Neuron (in vitro differentiated cells): ENCODE data around the gene MPLKIP.
"Not testable (repeated sequence)": the region's sequence is repeated elsewhere in the genome, so short reads cannot be mapped to it uniquely, and the experiment has no call there.

Experiments
- H2AFZ ChIP-seq: one replicate; pipeline ENCODE4 v1.6.1; 2013; ENCODE audit warnings: low read depth, mild to moderate bottlenecking, inconsistent platforms, low read length, moderate library complexity
- H3K27me3 ChIP-seq: one replicate; pipeline ENCODE4 v1.6.1; 2013; ENCODE audit warnings: low read length; ENCODE audit not compliant: insufficient read depth
- H3K36me3 ChIP-seq: one replicate; pipeline ENCODE4 v1.6.1; 2013; ENCODE audit warnings: low read length; ENCODE audit not compliant: insufficient read depth
- H3K4me1 ChIP-seq: one replicate; pipeline ENCODE4 v1.6.1; 2013; ENCODE audit warnings: low read length; ENCODE audit not compliant: insufficient read depth
- H3K4me3 ChIP-seq: 2 replicates; pipeline ENCODE4 v1.5.1; 2013; ENCODE audit warnings: mild to moderate bottlenecking, low read length, moderate library complexity
- H3K9me3 ChIP-seq: one replicate; pipeline ENCODE4 v1.6.1; 2013; ENCODE audit warnings: low read length

The MPLKIP gene

DNA sequence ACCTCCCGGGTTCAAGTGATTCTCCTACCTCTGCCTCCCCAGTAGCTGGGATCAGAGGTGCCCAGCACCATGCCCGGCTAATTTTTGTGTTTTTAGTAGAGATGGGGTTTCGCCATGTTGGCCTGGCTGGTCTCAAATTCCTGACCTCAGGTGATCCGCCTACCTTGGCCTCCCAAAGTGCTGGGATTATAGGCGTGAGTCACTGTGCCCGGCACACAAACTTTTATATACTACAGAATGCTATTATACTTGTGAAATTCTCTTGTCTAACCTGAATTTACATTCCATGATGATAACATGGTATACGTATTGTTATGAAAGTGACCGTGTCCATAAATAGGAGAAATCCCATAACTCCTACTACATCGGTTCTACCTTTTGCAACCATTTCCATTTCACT is 17.2 kb downstream of the MPLKIP start:
- not testable (repeated sequence) for H3K9me3 ChIP-seq, H3K4me3 ChIP-seq, H3K36me3 ChIP-seq, H2AFZ ChIP-seq, H3K4me1 ChIP-seq, H3K27me3 ChIP-seq

DNA sequence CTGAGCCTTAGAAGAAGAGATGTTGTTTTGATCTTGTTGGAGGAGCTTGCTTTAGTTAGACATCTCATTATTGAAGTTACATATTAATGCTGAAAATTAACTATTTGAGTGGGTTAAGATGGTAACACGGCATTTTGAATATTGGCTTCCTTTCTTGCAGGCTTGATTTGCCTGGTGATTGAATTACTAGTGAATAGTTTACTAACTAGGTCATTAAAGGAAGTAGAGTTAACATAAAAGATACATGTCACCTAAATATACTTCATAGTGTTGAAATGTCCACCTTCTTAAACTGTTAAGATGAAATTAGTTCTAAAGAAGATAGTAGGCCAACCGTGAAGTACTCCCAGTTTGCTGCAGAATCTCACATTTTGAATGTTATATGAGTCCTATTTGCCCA is 18.5 kb downstream of the MPLKIP start:
- no peak overlapping the region for H3K4me3 ChIP-seq
- no peaks in the 10 kb centered on the region for H3K9me3 ChIP-seq
- H3K27me3 ChIP-seq = no peaks in the 10 kb centered on the region
- H2AFZ ChIP-seq = no peak overlapping the region
- H3K4me1 ChIP-seq = no peaks in the 10 kb centered on the region
- H3K36me3 ChIP-seq = no peaks in the 10 kb centered on the region

DNA sequence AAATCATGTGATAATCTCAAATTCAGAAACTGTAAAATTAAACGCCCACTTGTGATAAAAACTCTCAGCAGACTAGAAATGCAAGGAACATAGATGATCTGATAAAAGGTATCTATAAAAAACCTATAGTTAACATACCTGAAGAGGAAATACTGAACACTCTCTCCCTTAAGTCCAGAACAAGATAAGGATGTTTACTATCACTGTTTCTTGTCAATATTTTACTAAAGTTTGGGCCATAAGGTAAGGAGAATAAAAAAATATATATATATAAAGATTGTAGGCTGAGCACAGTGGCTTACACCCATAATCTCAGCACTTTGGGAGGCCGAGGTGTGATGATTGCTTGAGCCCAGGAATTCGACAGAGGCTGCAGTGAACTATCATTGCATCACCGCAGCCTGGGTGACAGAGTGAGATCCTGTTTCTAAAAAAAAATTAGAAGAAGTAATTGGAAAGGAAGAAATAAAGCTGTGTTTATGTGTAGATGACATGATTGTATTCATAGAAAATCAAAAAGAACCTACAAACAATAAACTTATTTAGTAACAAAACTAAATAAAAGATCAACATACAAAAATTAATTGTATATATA is 28.4 kb downstream of the MPLKIP start:
- H3K36me3 ChIP-seq = peaks cover 2% of the 10 kb centered on the region
- H3K4me1 ChIP-seq = no peaks in the 10 kb centered on the region
- no peaks in the 10 kb centered on the region for H3K27me3 ChIP-seq
- no peak overlapping the region for H3K4me3 ChIP-seq
- no peak overlapping the region for H2AFZ ChIP-seq
- H3K9me3 ChIP-seq = no peaks in the 10 kb centered on the region

DNA sequence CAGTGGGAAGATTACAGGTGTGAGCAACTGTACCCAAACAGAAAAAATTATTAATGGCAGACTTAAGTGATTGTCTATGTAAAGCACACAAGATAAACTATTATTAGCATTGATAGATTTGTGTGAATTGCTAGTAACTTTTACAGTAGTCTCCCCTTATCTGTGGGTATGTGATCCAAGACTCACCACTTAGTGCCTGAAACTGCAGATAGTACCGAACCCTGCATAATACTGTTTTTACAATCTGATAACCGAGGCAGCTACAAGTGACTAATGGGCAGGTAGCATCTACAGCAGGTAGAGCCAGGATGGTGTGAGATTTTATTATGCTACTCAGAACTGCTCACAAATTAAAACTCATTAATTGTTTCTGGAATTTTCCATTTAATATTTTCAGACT is 31.5 kb downstream of the MPLKIP start:
- Histone ChIP-seq H3K27me3 (no peaks in the 10 kb centered on the region), H3K9me3 (no peaks in the 10 kb centered on the region), H2AFZ (no peak overlapping the region), H3K4me3 (no peak overlapping the region), H3K36me3 (peaks cover 2% of the 10 kb centered on the region), H3K4me1 (no peaks in the 10 kb centered on the region)

DNA sequence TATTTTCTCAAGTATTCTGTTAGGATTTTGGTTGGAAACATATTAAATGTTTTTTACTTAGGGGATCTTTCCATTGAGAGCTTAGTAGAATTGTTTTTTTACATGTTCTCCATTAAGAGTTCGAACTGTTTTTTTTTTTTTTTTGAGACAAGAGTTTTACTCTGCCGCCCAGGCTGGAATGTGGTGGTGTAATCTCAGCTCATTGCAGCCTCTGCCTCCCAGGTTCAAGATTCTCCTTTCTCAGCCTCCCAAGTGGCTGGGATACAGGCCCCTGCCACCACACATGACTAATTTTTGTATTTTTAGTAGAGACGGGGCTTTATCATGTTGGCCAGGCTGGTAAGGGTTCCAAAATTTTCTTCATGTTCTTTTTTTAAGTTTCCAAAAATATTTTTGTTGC is 33.2 kb downstream of the MPLKIP start:
- Histone ChIP-seq H3K4me1 (no peaks in the 10 kb centered on the region), H3K36me3 (peaks cover 8% of the 10 kb centered on the region), H3K9me3 (no peaks in the 10 kb centered on the region), H3K4me3 (no peak overlapping the region), H2AFZ (no peak overlapping the region), H3K27me3 (no peaks in the 10 kb centered on the region)

DNA sequence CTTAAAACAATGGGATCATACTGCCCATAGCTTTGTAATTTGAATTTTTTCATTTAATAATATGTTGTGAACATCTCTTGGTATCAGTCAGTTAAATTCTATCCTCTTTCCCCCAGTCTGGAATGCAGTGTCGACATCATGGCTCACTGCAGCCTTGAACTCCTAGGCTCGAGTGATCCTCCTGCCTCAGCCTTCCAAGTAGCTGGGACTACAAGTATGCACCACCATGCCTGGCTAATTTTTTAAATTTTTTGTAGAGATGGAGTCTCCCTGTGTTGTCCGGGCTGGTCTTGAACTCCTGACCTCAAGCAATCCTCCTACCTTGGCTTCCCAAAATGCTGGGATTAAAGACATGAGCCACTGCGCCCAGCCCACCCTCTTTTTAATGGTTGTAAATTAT is 34.6 kb downstream of the MPLKIP start:
- H3K27me3 ChIP-seq = no peaks in the 10 kb centered on the region
- H3K9me3 ChIP-seq = no peaks in the 10 kb centered on the region
- no peaks in the 10 kb centered on the region for H3K4me1 ChIP-seq
- no peak overlapping the region for H2AFZ ChIP-seq
- H3K4me3 ChIP-seq = no peak overlapping the region
- H3K36me3 ChIP-seq = peaks cover 21% of the 10 kb centered on the region

DNA sequence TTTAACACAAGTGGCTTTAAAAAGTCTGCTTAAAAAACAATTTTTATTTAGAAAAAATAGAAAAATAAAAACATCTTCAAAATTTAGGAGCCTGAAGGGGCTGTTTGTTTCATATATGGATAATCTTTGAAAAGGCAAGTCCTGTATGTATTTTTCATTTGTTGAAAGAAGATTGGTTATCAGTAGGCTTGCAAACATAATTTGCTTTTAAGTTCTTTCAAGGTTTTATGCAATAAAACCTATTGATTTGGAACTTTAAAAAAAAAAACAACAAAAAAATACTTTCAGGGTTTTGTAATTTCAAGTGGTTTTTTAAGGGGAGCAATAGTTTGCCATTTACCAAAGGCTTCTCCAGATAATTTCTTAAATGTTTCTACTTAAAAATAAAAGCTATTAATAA is 35.6 kb downstream of the MPLKIP start:
- H3K4me3 ChIP-seq = no peak overlapping the region
- H2AFZ ChIP-seq = no peak overlapping the region
- H3K4me1 ChIP-seq = no peaks in the 10 kb centered on the region
- no peaks in the 10 kb centered on the region for H3K27me3 ChIP-seq
- no peaks in the 10 kb centered on the region for H3K9me3 ChIP-seq
- peaks cover 29% of the 10 kb centered on the region for H3K36me3 ChIP-seq

DNA sequence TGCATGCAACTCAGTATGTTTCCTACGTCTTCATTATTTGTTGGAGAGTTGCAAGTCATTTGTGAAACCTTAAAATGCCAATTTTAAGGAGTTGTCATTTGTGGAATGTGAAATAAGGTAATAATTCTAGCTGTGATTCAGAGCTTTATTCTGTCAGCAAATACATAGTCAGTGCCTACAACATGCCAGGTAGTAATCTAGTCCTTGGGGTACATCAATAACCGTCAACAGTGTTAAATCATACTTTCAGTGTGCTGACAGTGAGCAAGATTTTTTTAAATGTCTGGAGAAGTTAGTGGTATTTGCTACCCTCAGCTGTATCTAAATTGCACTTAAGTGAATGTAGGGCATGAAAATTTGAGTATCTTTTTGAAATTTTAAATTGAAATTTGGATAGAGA is 36.7 kb downstream of the MPLKIP start:
- Histone ChIP-seq H3K4me3 (no peak overlapping the region), H2AFZ (no peak overlapping the region), H3K4me1 (no peaks in the 10 kb centered on the region), H3K27me3 (no peaks in the 10 kb centered on the region), H3K36me3 (peaks cover 38% of the 10 kb centered on the region), H3K9me3 (no peaks in the 10 kb centered on the region)

DNA sequence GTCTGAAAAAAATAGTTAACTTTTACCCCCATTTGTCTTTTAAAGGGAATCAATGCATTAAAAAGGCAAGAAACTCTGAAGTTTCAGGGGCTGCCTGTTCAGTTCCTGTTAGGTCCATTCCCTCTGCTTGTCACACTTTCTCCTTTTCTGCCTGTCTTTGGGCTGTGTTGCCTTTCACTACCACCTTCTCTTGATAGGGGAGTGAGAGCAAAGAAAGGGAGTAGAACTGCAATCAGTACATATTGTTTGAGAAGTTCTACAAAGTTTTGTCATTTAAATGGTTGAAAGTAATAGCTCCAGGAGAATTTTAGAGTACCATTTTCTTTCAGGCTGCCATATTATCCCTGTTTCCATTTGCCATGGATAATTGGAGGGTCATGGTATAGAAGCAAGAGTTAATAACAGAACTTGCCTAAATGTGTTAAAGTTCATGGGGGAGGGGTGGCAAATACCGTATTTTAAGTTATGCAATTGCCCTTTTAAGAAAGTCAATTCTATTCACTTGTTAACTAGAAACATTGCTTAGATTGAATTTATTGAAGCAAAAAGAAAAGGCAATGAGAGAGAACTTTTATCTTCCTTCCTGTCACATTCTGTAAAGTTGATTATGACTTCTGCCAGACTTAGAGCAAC is 38.6 kb downstream of the MPLKIP start:
- no peaks in the 10 kb centered on the region for H3K27me3 ChIP-seq
- no peaks in the 10 kb centered on the region for H3K4me1 ChIP-seq
- H3K9me3 ChIP-seq = no peaks in the 10 kb centered on the region
- H3K4me3 ChIP-seq = no peak overlapping the region
- H2AFZ ChIP-seq = no peak overlapping the region
- H3K36me3 ChIP-seq = peaks cover 47% of the 10 kb centered on the region

DNA sequence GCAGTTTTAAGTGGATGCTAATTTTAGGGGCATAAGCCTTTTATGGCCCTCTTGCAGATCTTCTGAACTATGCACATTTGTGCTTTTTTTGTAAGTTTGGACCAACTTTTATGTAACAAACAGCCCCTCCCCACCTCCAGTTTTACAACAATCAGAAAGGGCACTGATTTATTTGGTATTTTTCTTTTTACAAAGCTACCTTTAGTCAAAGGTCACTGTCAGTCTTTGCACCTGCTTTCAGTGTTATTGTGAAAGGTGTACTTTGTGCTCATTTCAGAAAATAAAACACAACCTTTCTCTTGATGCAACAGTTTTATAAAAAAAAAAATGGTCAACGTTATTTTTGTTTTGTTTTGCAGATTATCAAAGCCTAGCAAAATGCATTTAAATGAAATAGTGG is 39.2 kb downstream of the MPLKIP start:
- Histone ChIP-seq H3K36me3 (peaks cover 47% of the 10 kb centered on the region), H2AFZ (no peak overlapping the region), H3K4me3 (no peak overlapping the region), H3K27me3 (no peaks in the 10 kb centered on the region), H3K9me3 (no peaks in the 10 kb centered on the region), H3K4me1 (no peaks in the 10 kb centered on the region)

DNA sequence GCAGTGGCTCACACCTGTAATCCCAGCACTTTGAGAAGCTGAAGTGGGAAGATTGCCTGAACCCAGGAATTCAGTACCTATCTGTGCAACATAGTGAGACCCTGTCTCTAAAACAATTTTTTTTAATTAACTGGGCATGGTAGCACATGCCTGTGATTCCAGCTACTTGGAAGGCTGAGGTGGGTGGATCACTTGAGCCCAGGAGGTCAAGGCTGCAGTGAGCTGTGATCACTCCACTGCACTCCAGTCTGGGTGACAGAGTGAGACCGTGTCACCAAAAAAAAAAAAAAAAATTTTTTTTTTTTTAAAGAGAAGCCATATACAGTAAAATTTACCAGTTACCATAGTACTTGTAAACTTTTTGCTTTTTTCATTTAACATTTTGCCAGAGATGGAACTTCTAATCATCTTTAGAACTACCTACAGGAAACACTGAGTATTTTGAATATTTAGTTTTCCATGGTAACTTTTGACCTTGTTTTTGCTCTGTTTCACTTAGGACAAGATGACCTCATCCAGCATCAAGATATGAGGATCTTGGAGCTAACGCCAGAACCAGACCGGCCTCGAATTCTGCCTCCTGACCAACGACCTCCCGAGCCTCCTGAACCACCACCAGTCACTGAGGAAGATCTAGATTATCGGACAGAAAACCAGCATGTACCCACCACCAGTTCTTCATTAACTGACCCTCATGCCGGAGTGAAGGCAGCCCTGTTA is 40.6 kb downstream of the MPLKIP start:
- Histone ChIP-seq H3K4me3 (no peak overlapping the region), H2AFZ (no peak overlapping the region), H3K27me3 (no peaks in the 10 kb centered on the region), H3K4me1 (no peaks in the 10 kb centered on the region), H3K9me3 (no peaks in the 10 kb centered on the region), H3K36me3 (peaks cover 59% of the 10 kb centered on the region)

DNA sequence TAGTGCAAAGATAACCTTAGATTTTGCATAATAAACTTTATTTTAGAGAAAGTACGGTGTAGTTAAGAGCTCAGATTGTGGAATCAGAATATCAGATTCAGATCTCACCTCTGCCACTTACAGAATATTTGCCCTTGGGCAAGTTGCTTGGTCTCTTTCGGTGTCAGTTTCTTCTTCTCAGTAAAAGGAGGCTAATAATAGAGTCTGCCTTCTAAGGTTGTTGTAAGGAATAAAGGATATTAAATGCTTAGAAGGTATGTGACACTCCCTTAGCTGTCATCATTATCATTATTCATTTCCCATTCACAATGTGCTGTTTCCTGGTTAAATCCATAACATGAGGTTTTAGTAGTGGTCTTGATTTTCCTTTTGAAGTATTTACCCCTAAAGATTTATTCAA is 42.2 kb downstream of the MPLKIP start:
- no peaks in the 10 kb centered on the region for H3K27me3 ChIP-seq
- no peak overlapping the region for H3K4me3 ChIP-seq
- H3K36me3 ChIP-seq = peaks cover 66% of the 10 kb centered on the region
- no peaks in the 10 kb centered on the region for H3K4me1 ChIP-seq
- no peaks in the 10 kb centered on the region for H3K9me3 ChIP-seq
- no peak overlapping the region for H2AFZ ChIP-seq

DNA sequence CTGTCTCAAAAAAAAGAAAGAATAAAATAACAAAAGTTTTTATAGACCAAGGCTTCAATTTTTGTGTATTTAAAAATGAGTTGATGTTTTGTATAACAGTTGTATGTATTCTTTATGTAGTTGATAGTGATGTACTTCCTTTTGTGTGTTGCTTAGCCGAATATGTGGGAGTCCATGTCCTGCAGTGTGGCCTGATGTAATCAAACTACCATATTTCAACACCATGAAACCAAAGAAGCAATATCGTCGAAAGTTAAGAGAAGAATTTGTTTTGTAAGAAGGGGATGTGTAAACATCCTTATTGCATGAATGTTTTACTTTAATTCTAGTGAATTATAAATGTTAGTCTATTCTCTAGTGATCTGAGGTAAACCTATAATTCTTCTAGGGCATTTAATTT is 56.6 kb downstream of the MPLKIP start:
- Histone ChIP-seq H2AFZ (no peak overlapping the region), H3K9me3 (no peaks in the 10 kb centered on the region), H3K4me3 (no peak overlapping the region), H3K4me1 (no peaks in the 10 kb centered on the region), H3K36me3 (peaks cover 18% of the 10 kb centered on the region), H3K27me3 (no peaks in the 10 kb centered on the region)
